Measurements from ENCODE around the gene CDH13.

Gene CDH13

GRCh38 chr16:83793179-83793578 is 1166.4 kb downstream of the CDH13 start:
- TF ChIP-seq SIN3A (IDR thresholded peaks at IDR 0.05; ENCODE audit: borderline replicate concordance, insufficient read depth, low read length) (no peak), REST (IDR thresholded peaks at IDR 0.05; ENCODE audit: insufficient read depth in 1 of 2, low read depth in 2 of 2, low read length in 2 of 2) (no peak), FOXP2 (optimal IDR thresholded peaks at IDR 0.05; ENCODE audit: borderline replicate concordance, extremely low read depth, extremely low read length, insufficient read depth) (no peak), TAF1 (IDR thresholded peaks at IDR 0.05; ENCODE audit: borderline replicate concordance, insufficient read depth, low read length) (no peak), POLR2AphosphoS5 (IDR thresholded peaks at IDR 0.05; ENCODE audit: low read depth, low read length) (no peak)

- TF ChIP-seq FOXP2 (optimal IDR thresholded peaks at IDR 0.05; ENCODE audit: borderline replicate concordance, extremely low read depth, extremely low read length, insufficient read depth) (no peak), REST (IDR thresholded peaks at IDR 0.05; ENCODE audit: insufficient read depth in 1 of 2, low read depth in 2 of 2, low read length in 2 of 2) (no peak), POLR2AphosphoS5 (IDR thresholded peaks at IDR 0.05; ENCODE audit: low read depth, low read length) (no peak), TAF1 (IDR thresholded peaks at IDR 0.05; ENCODE audit: borderline replicate concordance, insufficient read depth, low read length) (no peak), SIN3A (IDR thresholded peaks at IDR 0.05; ENCODE audit: borderline replicate concordance, insufficient read depth, low read length) (no peak)
Observed at GRCh38 chr16:83794860-83795554, 1168.2 kb downstream of the CDH13 start.

GRCh38 chr16:83797013-83797412 is 1170.2 kb downstream of the CDH13 start:
- no peak for TF ChIP-seq REST (IDR thresholded peaks at IDR 0.05; ENCODE audit: insufficient read depth in 1 of 2, low read depth in 2 of 2, low read length in 2 of 2)
- TF ChIP-seq FOXP2 (optimal IDR thresholded peaks at IDR 0.05; ENCODE audit: borderline replicate concordance, extremely low read depth, extremely low read length, insufficient read depth), result no peak
- TF ChIP-seq SIN3A (IDR thresholded peaks at IDR 0.05; ENCODE audit: borderline replicate concordance, insufficient read depth, low read length), result no peak
- no peak for TF ChIP-seq POLR2AphosphoS5 (IDR thresholded peaks at IDR 0.05; ENCODE audit: low read depth, low read length)
- no peak for TF ChIP-seq TAF1 (IDR thresholded peaks at IDR 0.05; ENCODE audit: borderline replicate concordance, insufficient read depth, low read length)

- TF ChIP-seq FOXP2 (optimal IDR thresholded peaks at IDR 0.05; ENCODE audit: borderline replicate concordance, extremely low read depth, extremely low read length, insufficient read depth), result no peak
- TF ChIP-seq SIN3A (IDR thresholded peaks at IDR 0.05; ENCODE audit: borderline replicate concordance, insufficient read depth, low read length), result no peak
- TF ChIP-seq POLR2AphosphoS5 (IDR thresholded peaks at IDR 0.05; ENCODE audit: low read depth, low read length), result no peak
- no peak for TF ChIP-seq TAF1 (IDR thresholded peaks at IDR 0.05; ENCODE audit: borderline replicate concordance, insufficient read depth, low read length)
- no peak for TF ChIP-seq REST (IDR thresholded peaks at IDR 0.05; ENCODE audit: insufficient read depth in 1 of 2, low read depth in 2 of 2, low read length in 2 of 2)
Observed at GRCh38 chr16:83799336-83799735, 1172.6 kb downstream of the CDH13 start.
